GM23338 (cell line): ENCODE measurements around the gene NUDT5. TPM values are rescaled to one million over a fixed set of nuclear protein-coding genes. Genes with fewer than 3 reads are reported as not detected.

Experiments used
- ATAC-seq: fragments of 200-7000 bp; cut with Tn5 transposase; 3 replicates; pipeline ENCODE4 v1.9.1; 2020
- DNase-seq: peaks from one replicate; pipeline ENCODE4 v3.0.0-alpha.2; 2015; ENCODE audit warnings: low spot score
- H2AFZ ChIP-seq: fragments of 200-600 bp; sonication (generic); 2 replicates; pipeline ENCODE4 v1.8.0; 2016; ENCODE audit warnings: antibody characterized with exemption, mild to moderate bottlenecking, moderate library complexity
- H3F3A ChIP-seq: fragments of 200-600 bp; sonication (generic); replicated peaks from 2 replicates; pipeline ENCODE4 v1.8.0; 2017; ENCODE audit warnings: antibody characterized with exemption, mixed run types, low read depth
- H3K27ac ChIP-seq: fragments of 200-600 bp; sonication (generic); 2 replicates; pipeline ENCODE4 v1.6.1; 2016; ENCODE audit warnings: low read depth
- H3K27me3 ChIP-seq: fragments of 200-600 bp; sonication (generic); 2 replicates; pipeline ENCODE4 v1.8.0; 2016; ENCODE audit warnings: mild to moderate bottlenecking, mixed run types, moderate library complexity; ENCODE audit not compliant: insufficient read depth
- H3K36me3 ChIP-seq: fragments of 200-600 bp; sonication (generic); 2 replicates; pipeline ENCODE4 v1.8.0; 2016; ENCODE audit warnings: mild to moderate bottlenecking; ENCODE audit not compliant: insufficient read depth
- H3K4me1 ChIP-seq: fragments of 200-600 bp; sonication (generic); 2 replicates; pipeline ENCODE4 v1.8.0; 2016; ENCODE audit warnings: mild to moderate bottlenecking, moderate library complexity; ENCODE audit not compliant: insufficient read depth
- H3K4me2 ChIP-seq: fragments of 200-600 bp; sonication (generic); 2 replicates; pipeline ENCODE4 v1.7.1; 2017; ENCODE audit warnings: mixed run types
- H3K4me3 ChIP-seq: fragments of 200-600 bp; sonication (generic); 2 replicates; pipeline ENCODE4 v1.6.1; 2016; ENCODE audit warnings: mixed run types
- H3K79me2 ChIP-seq: fragments of 200-600 bp; sonication (generic); replicated peaks from 2 replicates; pipeline ENCODE4 v1.8.0; 2017; ENCODE audit warnings: mild to moderate bottlenecking; ENCODE audit not compliant: insufficient read depth
- H3K9me2 ChIP-seq: fragments of 200-600 bp; sonication (generic); 2 replicates; pipeline ENCODE4 v1.8.0; 2017; ENCODE audit not compliant: insufficient read depth
- H4K20me1 ChIP-seq: fragments of 200-600 bp; sonication (generic); replicated peaks from 2 replicates; pipeline ENCODE4 v1.8.0; 2017; ENCODE audit warnings: mild to moderate bottlenecking; ENCODE audit not compliant: insufficient read depth
- H3K27ac Mint-ChIP-seq: 2 replicates; pipeline ENCODE4 v1.8.0; 2020; ENCODE audit warnings: inconsistent platforms, mild to moderate bottlenecking, moderate library complexity, mixed read lengths
- H3K27me3 Mint-ChIP-seq: 3 replicates; pipeline ENCODE4 v1.8.0; 2022; ENCODE audit warnings: low read depth, mild to moderate bottlenecking, moderate library complexity, mixed read lengths, inconsistent platforms; ENCODE audit not compliant: insufficient read depth, poor library complexity
- H3K36me3 Mint-ChIP-seq: 3 replicates; pipeline ENCODE4 v1.8.0; 2021; ENCODE audit warnings: low read depth, mild to moderate bottlenecking, inconsistent platforms, moderate library complexity, mixed read lengths
- H3K4me1 Mint-ChIP-seq: 3 replicates; pipeline ENCODE4 v1.8.0; 2020; ENCODE audit warnings: mild to moderate bottlenecking, inconsistent platforms, mixed read lengths
- H3K4me3 Mint-ChIP-seq: 3 replicates; pipeline ENCODE4 v1.8.0; 2021; ENCODE audit warnings: moderate library complexity, mild to moderate bottlenecking, inconsistent platforms, mixed read lengths
- H3K9me3 Mint-ChIP-seq: 3 replicates; pipeline ENCODE4 v1.8.0; 2020; ENCODE audit warnings: moderate library complexity, mild to moderate bottlenecking, inconsistent platforms, mixed read lengths
- CREB1 ChIP-seq: fragments of 250-450 bp; sonication (Bioruptor Pico); IDR thresholded peaks from 2 replicates; pipeline ENCODE4 v1.5.0; 2020; ENCODE audit warnings: low read depth, mild to moderate bottlenecking, moderate library complexity
- CTCF ChIP-seq, 2 experiments: fragments of 200-600 bp in 1 of 2; sonication (generic) in 1 of 2; conservative IDR thresholded peaks; 2 replicates each; pipeline versions ENCODE4 v1.5.1 to v1.6.1; 2016 to 2017; ENCODE audit warnings: antibody characterized with exemption in 2 of 2, low read depth in 2 of 2, mild to moderate bottlenecking in 2 of 2, moderate library complexity in 1 of 2
- ETS1 ChIP-seq: IDR thresholded peaks from 2 replicates; pipeline ENCODE4 v1.6.1; 2016; ENCODE audit warnings: antibody characterized with exemption
- JUNB ChIP-seq: IDR thresholded peaks from one replicate; pipeline ENCODE4 v1.6.1; 2016; ENCODE audit warnings: antibody characterized with exemption; ENCODE audit not compliant: unreplicated experiment
- ZNF114 ChIP-seq: fragments of 250-450 bp; sonication (Bioruptor Pico); IDR thresholded peaks from 2 replicates; pipeline ENCODE4 v1.5.0; 2020; ENCODE audit warnings: mild to moderate bottlenecking, moderate library complexity
- ZNF331 ChIP-seq: fragments of 250-450 bp; sonication (Bioruptor Pico); IDR thresholded peaks from 2 replicates; pipeline ENCODE4 v1.5.0; 2020; ENCODE audit warnings: low read depth, mild to moderate bottlenecking, moderate library complexity
- ZNF462 ChIP-seq: fragments of 250-450 bp; sonication (Bioruptor Pico); IDR thresholded peaks from 2 replicates; pipeline ENCODE4 v1.5.0; 2020; ENCODE audit warnings: mild to moderate bottlenecking, moderate library complexity
- polyA plus RNA-seq: library from polyadenylated mRNA; unstranded; fragments of >200 nt; fragmentation: Nextera tagmentation; extraction: Ambion mirVana; gene quantifications from 2 replicates; pipeline ENCODE4 v1.2.1, GENCODE V29; 2016
- total RNA-seq: library from RNA; depleted of rRNA; stranded (reverse); fragments of >200 nt; shearing (Covaris generic); gene quantifications from 2 replicates; pipeline ENCODE4 v1.2.3, GENCODE V29; 2014
- TF ChIP-seq, protein P1 (sequence below): IDR thresholded peaks from one replicate; pipeline ENCODE4 v1.6.1; 2018; ENCODE audit warnings: antibody characterized with exemption; ENCODE audit not compliant: unreplicated experiment

The NUDT5 gene
- total and polyA plus RNA-seq, 2 experiments from 2014 or later, result 94.3 to 255 TPM

DNA sequence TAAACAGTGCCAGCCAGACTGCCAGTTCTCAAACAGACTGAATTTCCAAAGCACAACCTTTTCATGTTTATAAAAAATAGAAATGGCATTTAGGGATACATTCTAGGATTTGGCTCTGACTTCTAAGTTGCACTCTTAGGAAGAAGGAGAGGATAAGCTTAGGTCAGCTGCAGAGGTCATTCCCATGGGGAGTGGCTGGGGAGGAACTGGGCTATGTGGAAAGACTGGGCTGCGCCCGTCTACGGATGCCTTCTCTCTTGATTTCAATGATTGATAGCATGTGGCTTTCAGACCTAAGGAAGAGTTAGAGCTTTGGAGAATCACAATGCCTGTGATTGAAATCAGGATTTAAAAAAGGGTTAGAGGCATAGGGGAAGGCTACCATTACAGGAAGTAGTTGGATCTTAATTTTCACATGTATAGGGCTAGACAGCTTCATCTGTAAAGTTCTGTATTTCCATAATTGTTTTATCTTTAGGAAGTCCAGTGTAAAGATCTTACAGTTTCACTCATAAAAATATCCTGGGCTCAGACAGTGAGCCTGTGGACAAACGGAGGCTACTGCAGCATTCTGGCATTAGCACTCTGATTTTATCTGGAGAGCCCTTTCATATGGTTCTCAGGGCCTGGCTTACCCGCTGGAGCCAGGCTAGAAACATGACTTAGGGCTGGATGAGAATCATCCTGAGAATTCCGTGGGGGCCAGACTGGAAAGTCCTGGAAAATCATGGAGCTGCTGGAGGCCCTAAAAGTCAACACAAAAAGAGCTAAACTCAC, 29.5 kb downstream of the NUDT5 start (continued):
- TF ChIP-seq ETS1 (no peak), ZNF331 (CRISPR knock-in tag) (no peak), CTCF (conservative IDR thresholded peaks at IDR 0.05; ENCODE audit: low read depth in 2 of 2) (no peak), JUNB (no peak)

- H3K9me3 Mint-ChIP-seq, result no peaks in the 10 kb centered on the region
- no peaks in the 10 kb centered on the region for H3K4me1 ChIP-seq
- no peaks in the 10 kb centered on the region for H3K27me3 Mint-ChIP-seq
- no peaks in the 10 kb centered on the region for H3K79me2 ChIP-seq
- H3F3A ChIP-seq, result no peaks in the 10 kb centered on the region; the same call in 1 of the 2 replicates
- H3K27me3 ChIP-seq, result no peaks in the 10 kb centered on the region
- H3K36me3 Mint-ChIP-seq, result peaks cover 33% of the 10 kb centered on the region
- ATAC-seq (no peak), DNase-seq (no peak)
- H4K20me1 ChIP-seq, result 0 out of 2 replicates have a peak, but pooled peaks cover 3% of the 10 kb centered on the region
- H2AFZ ChIP-seq, result no peak overlapping the region
- H3K4me1 Mint-ChIP-seq, result no peaks in the 10 kb centered on the region
- no peak overlapping the region for H3K4me3 Mint-ChIP-seq
- H3K9me2 ChIP-seq, result no peaks in the 10 kb centered on the region
- no peak overlapping the region for H3K4me3 ChIP-seq
- peaks cover 26% of the 10 kb centered on the region for H3K36me3 ChIP-seq
- no peak overlapping the region for H3K4me2 ChIP-seq
- H3K27ac ChIP-seq, result peak overlapping the region; percentile 40; the same call in 1 of the 2 replicates
- no peak overlapping the region for H3K27ac Mint-ChIP-seq
- TF ChIP-seq CTCF (conservative IDR thresholded peaks at IDR 0.05; ENCODE audit: low read depth in 2 of 2) (no peak), CREB1 (CRISPR knock-in tag) (no peak), ZNF331 (CRISPR knock-in tag) (no peak), ZNF114 (CRISPR knock-in tag) (no peak), ZNF462 (no peak)
- TF ChIP-seq, protein P1, sequence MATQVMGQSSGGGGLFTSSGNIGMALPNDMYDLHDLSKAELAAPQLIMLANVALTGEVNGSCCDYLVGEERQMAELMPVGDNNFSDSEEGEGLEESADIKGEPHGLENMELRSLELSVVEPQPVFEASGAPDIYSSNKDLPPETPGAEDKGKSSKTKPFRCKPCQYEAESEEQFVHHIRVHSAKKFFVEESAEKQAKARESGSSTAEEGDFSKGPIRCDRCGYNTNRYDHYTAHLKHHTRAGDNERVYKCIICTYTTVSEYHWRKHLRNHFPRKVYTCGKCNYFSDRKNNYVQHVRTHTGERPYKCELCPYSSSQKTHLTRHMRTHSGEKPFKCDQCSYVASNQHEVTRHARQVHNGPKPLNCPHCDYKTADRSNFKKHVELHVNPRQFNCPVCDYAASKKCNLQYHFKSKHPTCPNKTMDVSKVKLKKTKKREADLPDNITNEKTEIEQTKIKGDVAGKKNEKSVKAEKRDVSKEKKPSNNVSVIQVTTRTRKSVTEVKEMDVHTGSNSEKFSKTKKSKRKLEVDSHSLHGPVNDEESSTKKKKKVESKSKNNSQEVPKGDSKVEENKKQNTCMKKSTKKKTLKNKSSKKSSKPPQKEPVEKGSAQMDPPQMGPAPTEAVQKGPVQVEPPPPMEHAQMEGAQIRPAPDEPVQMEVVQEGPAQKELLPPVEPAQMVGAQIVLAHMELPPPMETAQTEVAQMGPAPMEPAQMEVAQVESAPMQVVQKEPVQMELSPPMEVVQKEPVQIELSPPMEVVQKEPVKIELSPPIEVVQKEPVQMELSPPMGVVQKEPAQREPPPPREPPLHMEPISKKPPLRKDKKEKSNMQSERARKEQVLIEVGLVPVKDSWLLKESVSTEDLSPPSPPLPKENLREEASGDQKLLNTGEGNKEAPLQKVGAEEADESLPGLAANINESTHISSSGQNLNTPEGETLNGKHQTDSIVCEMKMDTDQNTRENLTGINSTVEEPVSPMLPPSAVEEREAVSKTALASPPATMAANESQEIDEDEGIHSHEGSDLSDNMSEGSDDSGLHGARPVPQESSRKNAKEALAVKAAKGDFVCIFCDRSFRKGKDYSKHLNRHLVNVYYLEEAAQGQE, result no peak
These were observed 30.7 kb downstream of the NUDT5 start for GRCh38 chr10:12165036-12165435.
